Thoracic aorta (tissue), 2 donors: ENCODE results near the gene STYX. TPM values are rescaled to one million over a fixed set of nuclear protein-coding genes. Genes with fewer than 3 reads are reported as not detected.

ENCODE experiments used
- ATAC-seq: fragments of 150-250 bp; one replicate; pipeline ENCODE4 v1.8.0; 2017; ENCODE audit warnings: low read depth; ENCODE audit not compliant: insufficient number of reproducible peaks, low FRiP score
- DNase-seq: peaks from one replicate; pipeline ENCODE4 v3.0.0-alpha.2; 2020; ENCODE audit warnings: low spot score
- H3K27ac ChIP-seq, 2 donors: fragments of 200-600 bp; sonication (generic); 1 replicate in 1 of 2; 2 replicates in 1 of 2; pipeline ENCODE4 v1.5.1; 2016; ENCODE audit warnings: mild to moderate bottlenecking in 2 of 2, moderate library complexity in 2 of 2
- H3K27me3 ChIP-seq: fragments of 200-600 bp; sonication (generic); replicated peaks from 2 replicates; pipeline ENCODE4 v1.6.0; 2016; ENCODE audit warnings: mild to moderate bottlenecking; ENCODE audit not compliant: insufficient read depth
- H3K36me3 ChIP-seq: fragments of 200-600 bp; sonication (generic); one replicate; pipeline ENCODE4 v1.5.1; 2016
- H3K4me1 ChIP-seq, 2 donors: fragments of 200-600 bp; sonication (generic); 1 replicate in 1 of 2; 2 replicates in 1 of 2; pipeline versions ENCODE4 v1.5.1 to v1.6.0; 2016; ENCODE audit warnings: low read depth in 2 of 2, mild to moderate bottlenecking in 1 of 2; ENCODE audit not compliant: control insufficient read depth in 1 of 2
- H3K4me3 ChIP-seq: fragments of 200-600 bp; sonication (generic); 2 replicates; pipeline ENCODE4 v1.5.1; 2016; ENCODE audit warnings: mild to moderate bottlenecking
- H3K9me3 ChIP-seq: fragments of 200-600 bp; sonication (generic); 2 replicates; pipeline ENCODE4 v1.5.1; 2016
- CTCF ChIP-seq: fragments of 200-600 bp; sonication (generic); IDR thresholded peaks from one replicate; pipeline ENCODE4 v1.5.1; 2019; ENCODE audit warnings: antibody characterized with exemption
- total RNA-seq, 2 donors: library from RNA; depleted of rRNA; stranded (reverse); fragments of >200 nt; gene quantifications; one replicate each; pipeline versions ENCODE4 v1.1.0 to v1.2.3, GENCODE V29; 2016

STYX gene
- total RNA-seq, 2 donors from 2014 or later = 14.1 to 19.3 TPM

DNA sequence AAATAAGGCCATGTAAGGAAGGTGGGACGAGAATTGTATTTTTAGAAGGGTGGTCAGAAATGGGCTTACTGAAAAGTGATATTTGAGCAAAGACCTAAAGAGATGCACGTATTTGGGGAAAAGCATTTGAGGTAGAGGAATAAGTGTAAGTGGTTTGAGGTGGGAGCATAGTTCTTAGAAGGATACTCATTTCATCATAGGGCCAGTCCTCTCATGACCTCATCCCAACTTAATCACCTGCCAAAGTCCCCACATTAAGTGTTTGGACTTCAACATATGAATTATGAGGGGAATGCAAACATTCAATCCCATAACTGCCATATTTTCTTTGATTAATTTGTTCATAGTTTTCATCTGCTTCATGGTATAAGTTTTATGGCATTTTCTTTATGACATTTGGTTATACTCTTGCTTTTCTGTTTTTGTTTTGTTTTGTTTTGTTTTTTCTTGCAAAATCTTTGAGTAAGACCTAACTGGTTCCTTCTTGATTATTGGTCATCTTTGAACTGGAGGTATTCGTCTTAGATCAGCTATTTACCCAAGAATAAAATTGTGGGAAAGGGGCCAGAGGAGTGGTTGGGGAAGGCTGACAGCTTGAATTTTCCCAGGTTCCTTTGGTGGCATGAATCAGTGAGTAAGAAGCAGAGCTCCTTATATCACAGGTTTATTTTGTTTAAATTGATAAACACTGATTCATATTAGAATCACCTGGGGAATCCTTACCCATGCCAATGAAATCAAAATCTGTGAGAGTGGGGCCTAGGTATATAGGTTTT lies 37.3 kb downstream of the STYX start:
- Histone ChIP-seq H3K27me3 (no peaks in the 10 kb centered on the region), H3K36me3 (peaks cover 10% of the 10 kb centered on the region), H3K4me1 (peaks cover 0 to 6% of the 10 kb centered on the region in 2 donors), H3K4me3 (no peak overlapping the region), H3K27ac (no peak overlapping the region), H3K9me3 (no peaks in the 10 kb centered on the region)
- no peak for DNase-seq
- no peak for ATAC-seq
- no peak for TF ChIP-seq CTCF

DNA sequence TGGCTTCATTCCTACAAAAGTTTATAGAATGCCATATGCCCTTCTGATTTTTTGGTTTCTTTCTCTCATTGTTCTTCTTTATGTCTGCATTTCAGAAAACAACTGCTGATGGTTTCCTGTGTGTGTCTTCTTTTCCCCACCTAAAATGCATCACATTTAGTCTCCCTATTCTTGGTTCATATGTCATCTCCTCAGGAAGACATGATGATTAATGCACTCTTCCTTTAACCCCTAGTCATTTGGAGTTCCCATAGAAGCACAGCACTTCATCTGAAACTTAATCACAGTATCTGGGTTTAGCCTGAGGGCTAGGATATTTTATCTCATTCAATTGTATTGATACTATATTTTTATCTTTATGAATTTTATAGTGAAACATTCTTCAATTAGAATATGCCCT lies 39.9 kb downstream of the STYX start:
- no peak for TF ChIP-seq CTCF
- peaks cover 10% of the 10 kb centered on the region for H3K36me3 ChIP-seq
- H3K9me3 ChIP-seq = no peaks in the 10 kb centered on the region
- ATAC-seq (no peak), DNase-seq (no peak)
- no peak overlapping the region for H3K4me3 ChIP-seq
- H3K4me1 ChIP-seq = peaks cover 0 to 4% of the 10 kb centered on the region in 2 donors
- H3K27me3 ChIP-seq = no peaks in the 10 kb centered on the region
- no peak overlapping the region for H3K27ac ChIP-seq

GRCh38 chr14:52776816-52777215 lies 46.9 kb downstream of the STYX start:
- Histone ChIP-seq H3K27ac (no peak overlapping the region), H3K27me3 (no peaks in the 10 kb centered on the region), H3K9me3 (no peaks in the 10 kb centered on the region), H3K4me3 (no peak overlapping the region), H3K36me3 (peaks cover 28% of the 10 kb centered on the region), H3K4me1 (peaks cover 0 to 4% of the 10 kb centered on the region in 2 donors)
- no peak for TF ChIP-seq CTCF
- DNase-seq (no peak), ATAC-seq (no peak)

DNA sequence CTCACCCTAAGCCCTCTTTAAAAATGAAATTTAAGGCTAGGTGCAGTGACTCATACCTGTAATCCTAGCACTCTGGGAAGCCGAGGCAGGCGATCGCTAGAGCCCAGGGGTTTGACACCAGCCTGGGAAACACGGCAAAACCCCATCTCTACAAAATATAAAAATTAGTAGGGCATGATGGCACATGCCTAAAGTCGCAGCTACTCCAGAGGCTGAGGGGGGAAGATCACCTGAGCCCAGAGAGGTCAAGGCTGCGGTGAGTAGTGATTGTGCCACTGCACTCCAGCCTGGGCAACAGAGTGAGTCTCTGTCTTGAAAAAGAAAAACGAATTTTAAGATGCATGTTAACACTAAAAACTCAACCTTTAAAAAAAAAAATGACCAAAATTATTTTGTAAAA lies 48.7 kb downstream of the STYX start:
- no peak for TF ChIP-seq CTCF
- H3K36me3 ChIP-seq = peaks cover 28% of the 10 kb centered on the region

GRCh38 chr14:52780893-52781292 lies 50.9 kb downstream of the STYX start:
- H3K4me3 ChIP-seq = no peak overlapping the region
- H3K27me3 ChIP-seq = no peaks in the 10 kb centered on the region
- H3K4me1 ChIP-seq = peaks cover 12 to 19% of the 10 kb centered on the region in 2 donors
- DNase-seq (no peak), ATAC-seq (no peak)
- H3K27ac ChIP-seq = no peak overlapping the region
- no peak for TF ChIP-seq CTCF
- H3K9me3 ChIP-seq = no peaks in the 10 kb centered on the region
- H3K36me3 ChIP-seq = peaks cover 22% of the 10 kb centered on the region

More for the DNA sequence above, 48.7 kb downstream of the STYX start:
- Histone ChIP-seq H3K4me1 (peaks cover 9 to 10% of the 10 kb centered on the region in 2 donors), H3K9me3 (no peaks in the 10 kb centered on the region), H3K27ac (no peak overlapping the region), H3K27me3 (no peaks in the 10 kb centered on the region), H3K4me3 (no peak overlapping the region)
- ATAC-seq (no peak), DNase-seq (no peak)
